ENCODE results near the gene PER2. TPM values are rescaled to one million over a fixed set of nuclear protein-coding genes. Genes with fewer than 3 reads are reported as not detected.

The PER2 gene
- total RNA-seq, 4 donors from 2014 or later: 5.3 to 36.4 (median 15.4) TPM

GRCh38 chr2:238244151-238244550 lies 44.3 kb downstream of the PER2 start:
- ATAC-seq (ENCODE audit: low FRiP score) (no peak), DNase-seq (ENCODE audit: low spot score) (no peak)
- no peak for TF ChIP-seq CTCF (IDR thresholded peaks at IDR 0.05)

GRCh38 chr2:238243496-238244076 lies 44.8 kb downstream of the PER2 start:
- no peak for ATAC-seq (ENCODE audit: low FRiP score)
- no peak for DNase-seq (ENCODE audit: low spot score)
- no peak for TF ChIP-seq CTCF (IDR thresholded peaks at IDR 0.05)

- no peak for ATAC-seq (ENCODE audit: low FRiP score)
- no peak for TF ChIP-seq CTCF (IDR thresholded peaks at IDR 0.05)
- DNase-seq (ENCODE audit: low spot score): no peak
Observed at GRCh38 chr2:238242731-238243495, 45.5 kb downstream of the PER2 start.

- ATAC-seq (ENCODE audit: low FRiP score): no peak
- no peak for TF ChIP-seq CTCF (IDR thresholded peaks at IDR 0.05)
- DNase-seq (ENCODE audit: low spot score): no peak
Observed at GRCh38 chr2:238241970-238242369, 46.4 kb downstream of the PER2 start.

- no peak for DNase-seq (ENCODE audit: low spot score)
- no peak for ATAC-seq (ENCODE audit: low FRiP score)
- no peak for TF ChIP-seq CTCF (IDR thresholded peaks at IDR 0.05)
Observed at GRCh38 chr2:238240757-238241711, 47.4 kb downstream of the PER2 start.

- DNase-seq (ENCODE audit: low spot score) (peak; percentile 52), ATAC-seq (ENCODE audit: low FRiP score) (peak; percentile 88)
- TF ChIP-seq CTCF (IDR thresholded peaks at IDR 0.05): no peak
Observed at GRCh38 chr2:238239863-238240756, 48.3 kb downstream of the PER2 start, which contains the start of gene HES6. Gene HES6 (minus strand): TSS chr2:238240038. CDS start chr2:238239905, 133 bp downstream.
